ENCODE data around the gene CTDSPL2.
"Not testable (repeated sequence)": the region's sequence is repeated elsewhere in the genome, so short reads cannot be mapped to it uniquely, and the experiment has no call there.

The CTDSPL2 gene

GRCh38 chr15:44537735-44538240 is 110.4 kb downstream of the CTDSPL2 start:
- in situ Hi-C loops (cut with MboI; ENCODE audit: low sequenced_read_pairs): no loop called here

- in situ Hi-C loops (cut with MboI; ENCODE audit: low sequenced_read_pairs): no loop called here
Measured at GRCh38 chr15:44541282-44541958, 114.0 kb downstream of the CTDSPL2 start.

- in situ Hi-C loops (cut with MboI; ENCODE audit: low sequenced_read_pairs): no loop called here
Measured at GRCh38 chr15:44542596-44542995, 115.2 kb downstream of the CTDSPL2 start.

- in situ Hi-C loops (cut with MboI; ENCODE audit: low sequenced_read_pairs): not testable (repeated sequence)
Measured at GRCh38 chr15:44544745-44545144, 117.3 kb downstream of the CTDSPL2 start.

- in situ Hi-C loops (cut with MboI; ENCODE audit: low sequenced_read_pairs): no loop called here
Measured at GRCh38 chr15:44545913-44546802, 118.7 kb downstream of the CTDSPL2 start.

- in situ Hi-C loops (cut with MboI; ENCODE audit: low sequenced_read_pairs): not testable (repeated sequence)
Measured at GRCh38 chr15:44549152-44549551, 121.7 kb downstream of the CTDSPL2 start.

GRCh38 chr15:44550256-44550655 is 122.8 kb downstream of the CTDSPL2 start:
- in situ Hi-C loops (cut with MboI; ENCODE audit: low sequenced_read_pairs): no loop called here

GRCh38 chr15:44550734-44551133 is 123.3 kb downstream of the CTDSPL2 start:
- in situ Hi-C loops (cut with MboI; ENCODE audit: low sequenced_read_pairs): no loop called here

GRCh38 chr15:44554934-44555723 is 127.7 kb downstream of the CTDSPL2 start:
- in situ Hi-C loops (cut with MboI; ENCODE audit: low sequenced_read_pairs): no loop called here

GRCh38 chr15:44560926-44561325 is 133.5 kb downstream of the CTDSPL2 start:
- in situ Hi-C loops (cut with MboI; ENCODE audit: low sequenced_read_pairs): not testable (repeated sequence)

- in situ Hi-C loops (cut with MboI; ENCODE audit: low sequenced_read_pairs): no loop called here
Measured at GRCh38 chr15:44565387-44566154, 138.1 kb downstream of the CTDSPL2 start.

- in situ Hi-C loops (cut with MboI; ENCODE audit: low sequenced_read_pairs): no loop called here
Measured at GRCh38 chr15:44566155-44566540, 138.7 kb downstream of the CTDSPL2 start.

- in situ Hi-C loops (cut with MboI; ENCODE audit: low sequenced_read_pairs): no loop called here
Measured at GRCh38 chr15:44568338-44568737, 140.9 kb downstream of the CTDSPL2 start.

GRCh38 chr15:44569316-44569715 is 141.9 kb downstream of the CTDSPL2 start:
- in situ Hi-C loops (cut with MboI; ENCODE audit: low sequenced_read_pairs): no loop called here

GRCh38 chr15:44570361-44570760 is 142.9 kb downstream of the CTDSPL2 start:
- in situ Hi-C loops (cut with MboI; ENCODE audit: low sequenced_read_pairs): no loop called here

- in situ Hi-C loops (cut with MboI; ENCODE audit: low sequenced_read_pairs): no loop called here
Measured at GRCh38 chr15:44573386-44573785, 146.0 kb downstream of the CTDSPL2 start.

- in situ Hi-C loops (cut with MboI; ENCODE audit: low sequenced_read_pairs): no loop called here
Measured at GRCh38 chr15:44574734-44575133, 147.3 kb downstream of the CTDSPL2 start.

Measured in HL-60/S4 treated with phorbol 12-myristate 13-acetate at 8.2 ng/mL for 4 days and 3 days (cell line).